Stimulated activated CD4-positive, alpha-beta T cell treated with anti-CD3 and anti-CD28 coated beads, Interleukin-4, amount 100 ng/mL, for 1 hour (primary cell): Measurements from ENCODE around the gene STS.
A peak's percentile ranks its signal among the peaks of the same experiment; 100 is the strongest.

Source experiments
- DNase-seq: peaks from one replicate; pipeline ENCODE4 v3.0.0-alpha.2; 2020

STS gene, protein sequence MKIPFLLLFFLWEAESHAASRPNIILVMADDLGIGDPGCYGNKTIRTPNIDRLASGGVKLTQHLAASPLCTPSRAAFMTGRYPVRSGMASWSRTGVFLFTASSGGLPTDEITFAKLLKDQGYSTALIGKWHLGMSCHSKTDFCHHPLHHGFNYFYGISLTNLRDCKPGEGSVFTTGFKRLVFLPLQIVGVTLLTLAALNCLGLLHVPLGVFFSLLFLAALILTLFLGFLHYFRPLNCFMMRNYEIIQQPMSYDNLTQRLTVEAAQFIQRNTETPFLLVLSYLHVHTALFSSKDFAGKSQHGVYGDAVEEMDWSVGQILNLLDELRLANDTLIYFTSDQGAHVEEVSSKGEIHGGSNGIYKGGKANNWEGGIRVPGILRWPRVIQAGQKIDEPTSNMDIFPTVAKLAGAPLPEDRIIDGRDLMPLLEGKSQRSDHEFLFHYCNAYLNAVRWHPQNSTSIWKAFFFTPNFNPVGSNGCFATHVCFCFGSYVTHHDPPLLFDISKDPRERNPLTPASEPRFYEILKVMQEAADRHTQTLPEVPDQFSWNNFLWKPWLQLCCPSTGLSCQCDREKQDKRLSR

DNA sequence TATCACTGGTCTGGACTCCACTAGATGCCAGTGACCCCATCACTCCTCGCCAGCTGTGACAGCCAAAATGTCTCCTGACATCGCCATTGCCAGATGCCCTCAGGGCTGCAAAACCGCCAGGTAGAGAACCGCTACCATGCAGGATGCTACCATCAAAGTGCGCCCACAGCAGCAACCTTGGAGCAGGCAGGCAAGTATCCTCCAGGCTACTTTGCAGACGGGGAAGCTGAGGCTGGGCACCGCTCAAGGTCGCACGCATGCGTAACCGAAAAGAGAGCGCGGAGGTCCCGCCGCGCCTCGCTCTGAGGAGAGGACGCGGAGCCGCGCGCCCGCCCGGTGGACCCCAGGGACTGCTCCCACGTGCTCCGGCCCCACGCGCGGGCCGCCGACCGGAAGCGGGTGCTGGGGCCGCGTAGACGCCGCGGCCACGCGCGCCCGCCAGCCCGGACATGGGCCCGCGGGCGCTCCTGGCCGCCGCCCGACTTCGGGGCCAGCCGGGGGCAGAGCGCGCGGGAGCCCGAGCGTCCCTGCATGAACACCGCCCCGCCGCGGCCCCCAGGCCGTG, at the start of gene STS:
Gene STS, plus strand, starts transcription at position 300 of the 565 bp plus-strand sequence. CDS start 105,488 bp downstream, outside the sequence.
- peak; percentile 40 for DNase-seq

DNA sequence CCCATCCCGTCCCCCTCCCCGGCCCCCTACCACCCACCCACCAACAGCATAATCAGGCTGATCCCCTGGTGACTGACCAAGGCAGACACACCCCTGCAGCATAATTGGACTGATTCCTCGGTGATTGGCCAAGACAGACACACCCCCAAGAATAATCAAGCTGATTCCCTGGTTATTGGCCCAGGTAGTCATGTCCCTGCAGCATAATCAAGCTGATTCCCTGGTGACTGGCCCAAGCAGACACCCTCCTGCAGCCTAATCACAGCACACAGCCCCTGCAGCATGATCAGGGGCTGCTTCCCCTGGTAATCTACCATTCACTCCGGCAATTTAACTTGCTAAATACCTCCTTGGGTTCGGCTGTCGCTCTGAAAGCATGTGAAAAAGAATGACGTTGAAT, 47.5 kb upstream of the STS start:
- no peak for DNase-seq

DNA sequence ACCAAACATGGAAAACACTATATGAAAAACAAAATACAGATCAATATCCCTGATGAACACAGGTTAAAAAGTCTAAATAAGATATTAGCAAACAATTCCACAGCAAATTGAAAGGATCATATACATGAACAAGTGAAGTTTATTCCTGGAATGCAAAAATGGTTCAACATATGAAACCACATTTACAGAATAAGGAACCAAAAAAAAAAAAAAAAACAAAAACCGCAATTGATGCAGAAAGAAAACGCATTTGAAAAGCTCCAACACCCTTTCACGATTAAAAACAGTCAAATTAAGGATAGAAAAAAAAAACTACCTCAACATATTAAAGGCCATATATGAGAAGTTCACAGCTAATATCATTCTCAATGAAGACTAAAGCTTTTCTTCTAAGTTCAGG, 45.4 kb upstream of the STS start:
- DNase-seq = no peak

DNA sequence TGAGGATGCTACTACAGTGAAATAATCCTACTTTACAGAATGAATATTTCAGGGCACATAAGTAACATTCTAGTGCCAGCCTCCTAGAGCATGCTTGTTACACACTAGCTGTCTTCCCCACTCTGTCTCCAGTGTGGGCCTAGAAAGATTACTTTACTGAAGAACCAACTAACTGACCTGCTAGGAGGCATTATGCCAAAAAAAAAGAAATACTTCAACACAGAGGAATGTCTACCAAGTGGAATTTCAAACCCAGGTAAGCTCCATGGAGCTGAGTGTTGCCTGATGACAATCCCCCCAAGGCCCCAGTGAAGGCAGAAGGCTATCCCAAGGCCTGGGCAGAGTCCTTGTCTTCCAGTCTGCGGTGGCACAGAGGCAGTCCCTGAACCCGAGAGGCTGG, 40.9 kb upstream of the STS start:
- no peak for DNase-seq

DNA sequence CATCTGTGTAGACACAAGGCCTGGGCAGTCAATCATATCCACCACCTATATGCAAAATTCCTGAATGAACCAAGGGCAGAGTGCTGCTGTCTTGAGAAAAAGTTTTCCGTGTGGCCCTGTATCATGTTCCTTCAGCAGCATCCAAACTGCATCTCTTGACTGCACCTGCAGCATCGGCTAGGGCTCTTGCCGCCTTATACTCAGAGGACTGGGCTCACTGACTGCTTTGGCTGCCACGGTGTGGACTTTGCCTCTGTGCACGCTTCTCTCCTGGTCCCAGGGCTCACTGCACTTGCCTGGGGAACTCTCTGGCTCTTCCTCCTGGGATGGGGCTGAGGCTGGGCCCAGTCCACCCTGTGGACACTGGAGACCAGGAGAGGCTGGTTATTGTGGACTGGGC, 39.5 kb upstream of the STS start:
- no peak for DNase-seq

DNA sequence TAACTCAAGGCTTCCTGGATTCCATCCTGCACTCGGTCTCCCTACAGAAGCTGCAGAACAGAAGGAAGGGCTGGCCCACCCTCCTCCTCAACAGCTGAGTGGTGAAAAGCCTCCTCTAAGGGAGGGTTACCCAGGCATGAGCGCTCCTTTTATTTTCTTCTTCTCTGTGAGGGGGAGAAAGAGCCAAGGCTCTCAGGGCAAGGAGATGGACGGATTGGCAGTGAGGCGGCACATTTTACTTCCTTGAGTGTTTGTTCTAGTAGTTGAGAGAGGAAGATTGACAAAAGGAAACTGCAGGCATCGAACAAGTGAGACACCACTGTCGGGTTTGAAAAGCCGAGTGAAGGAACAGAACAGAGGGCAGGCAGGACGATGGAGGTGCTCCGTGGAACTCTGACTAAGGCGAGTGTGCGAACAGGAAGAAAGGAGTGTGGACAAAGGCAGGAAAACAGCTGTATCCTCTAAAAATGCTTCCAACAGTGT, 38.4 kb upstream of the STS start:
- no peak for DNase-seq

DNA sequence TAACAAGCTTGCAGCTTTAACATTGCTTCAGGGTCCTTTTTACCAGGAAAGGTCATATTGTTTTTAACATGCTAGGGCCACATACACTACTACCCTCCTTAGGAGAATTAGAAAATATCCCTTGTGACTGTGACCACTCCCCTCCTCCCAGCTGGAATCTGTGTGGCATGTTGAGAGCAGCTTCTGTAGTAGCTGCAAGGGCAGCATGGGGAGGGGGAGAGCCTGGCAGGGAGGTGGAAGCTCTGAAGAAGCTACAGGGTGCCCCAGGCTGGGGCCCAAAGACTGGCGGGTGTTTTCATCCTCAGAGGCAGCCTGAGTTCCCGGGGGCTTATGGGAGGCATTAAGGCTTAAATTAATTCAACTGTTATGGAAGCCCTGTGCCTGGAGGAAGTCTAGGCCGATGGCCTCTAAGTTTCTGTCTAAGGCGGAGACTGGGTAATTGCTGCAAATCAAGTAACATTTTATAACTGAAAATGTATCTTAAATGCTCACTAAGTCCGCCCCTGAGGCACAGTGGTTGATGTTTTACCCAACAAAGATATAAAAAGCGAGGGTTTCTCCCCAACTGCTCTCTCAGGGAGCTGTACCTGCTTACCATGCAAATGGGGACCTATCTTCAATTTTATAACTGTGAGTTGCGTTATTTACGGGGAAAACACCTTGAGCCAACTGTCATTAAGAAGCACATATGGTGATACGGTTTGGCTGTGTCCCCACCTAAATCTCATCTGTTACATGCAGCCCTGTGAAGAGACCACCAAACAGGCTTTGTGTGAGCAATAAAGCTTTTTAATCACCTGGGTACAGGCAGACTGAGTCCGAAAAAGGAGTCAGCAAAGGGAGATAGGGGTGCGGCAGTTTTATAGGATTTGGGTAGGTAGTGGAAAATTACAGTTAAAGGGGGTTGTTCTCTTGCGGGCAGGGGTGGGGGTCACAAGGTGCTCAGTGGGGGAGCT, 37.4 kb upstream of the STS start:
- no peak for DNase-seq

DNA sequence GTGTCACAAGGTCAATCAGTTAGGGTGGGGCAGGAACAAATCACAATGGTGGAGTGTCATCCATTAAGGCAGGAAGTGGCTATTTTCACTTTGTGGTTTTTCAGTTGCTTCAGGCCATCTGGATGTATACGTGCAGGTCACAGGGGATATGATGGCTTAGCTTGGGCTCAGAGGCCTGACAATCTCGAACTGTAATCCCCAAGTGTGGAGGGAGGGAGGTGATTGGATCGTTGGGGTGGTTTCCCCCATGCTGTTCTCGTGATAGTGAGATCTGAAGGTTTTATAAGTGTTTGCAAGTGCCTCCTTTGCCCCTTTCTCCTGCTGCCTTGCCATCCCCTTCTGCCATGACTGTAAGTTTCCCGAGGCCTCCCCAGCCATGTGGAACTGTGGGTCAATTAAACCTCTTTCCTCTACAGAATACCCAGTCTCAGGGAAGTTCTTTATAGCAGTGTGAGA, 36.7 kb upstream of the STS start:
- no peak for DNase-seq

DNA sequence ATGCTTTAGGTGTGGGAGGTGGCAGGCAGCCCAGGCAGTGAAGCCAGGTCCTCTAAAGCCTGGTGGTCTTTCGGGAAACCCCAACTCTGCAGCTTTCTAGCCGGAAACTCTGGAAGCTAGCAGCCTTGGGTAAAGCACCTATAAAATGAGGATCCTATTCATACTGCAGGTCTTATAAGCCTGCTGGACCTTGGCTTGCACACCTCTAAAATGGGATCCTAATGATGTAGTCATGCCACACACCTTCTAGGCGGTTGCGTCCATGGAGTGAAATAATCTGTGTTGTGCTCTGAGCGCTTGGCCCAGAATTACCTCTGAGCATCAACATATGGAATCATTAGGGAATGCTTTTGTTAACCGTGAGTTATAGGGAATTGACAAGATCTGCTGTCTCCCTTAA, 36.0 kb upstream of the STS start:
- DNase-seq = no peak

DNA sequence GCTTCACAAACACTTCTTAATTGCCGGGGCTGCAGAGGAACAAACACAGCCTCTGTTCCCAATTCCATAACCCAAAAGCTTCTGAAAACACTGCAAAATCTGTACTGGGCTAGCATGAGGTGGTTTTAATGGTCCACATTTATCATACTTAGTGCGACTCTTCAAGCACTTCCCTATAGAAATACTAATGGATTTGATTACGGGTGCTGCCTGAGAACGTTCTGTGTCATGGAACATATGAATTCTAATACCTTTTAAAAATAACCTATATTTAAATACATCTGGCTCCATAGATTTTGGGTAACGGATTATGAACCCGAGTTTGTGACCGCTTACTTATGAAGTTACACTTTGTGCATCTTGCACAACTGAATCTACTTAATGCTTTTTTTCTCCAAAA, 35.4 kb upstream of the STS start:
- DNase-seq = no peak

DNA sequence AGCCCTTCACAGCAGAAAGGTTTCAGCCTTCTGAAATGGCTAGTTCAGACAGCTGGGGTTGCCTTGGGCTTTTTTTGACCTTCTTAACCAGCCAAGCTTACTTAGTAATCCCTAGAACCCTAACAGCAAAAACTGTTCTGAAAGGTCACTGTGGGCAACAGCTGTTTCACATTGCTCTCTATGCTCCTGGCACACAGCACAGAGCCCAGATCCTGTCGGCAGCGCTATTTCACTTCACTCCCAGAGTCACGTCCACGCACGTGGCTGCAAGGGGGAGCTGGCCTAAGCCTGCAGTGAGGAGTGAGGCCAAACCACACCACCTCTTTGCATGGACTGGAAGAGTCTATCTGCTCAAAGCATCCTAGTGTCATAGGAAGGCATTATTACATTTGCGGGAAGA, 32.0 kb upstream of the STS start:
- DNase-seq = no peak

DNA sequence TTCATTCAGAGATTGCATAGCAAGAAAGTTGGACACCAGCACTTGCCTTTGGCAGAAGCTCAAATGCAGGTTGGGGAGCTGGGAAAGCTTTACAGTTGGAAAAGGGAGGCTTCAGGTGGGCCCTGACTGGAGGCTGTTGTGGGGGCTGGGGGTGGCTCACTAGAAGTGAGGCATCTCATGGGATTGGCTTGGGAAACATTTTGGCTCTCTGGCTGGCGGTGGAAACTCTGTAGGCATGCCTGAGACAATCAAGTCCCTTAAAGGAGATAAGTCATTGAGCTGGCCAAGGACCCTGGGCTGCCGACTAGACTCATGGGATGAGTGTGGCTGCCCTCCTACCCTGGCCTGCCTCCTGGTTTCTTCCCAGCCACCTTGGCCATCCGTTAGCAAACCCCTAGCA, 31.4 kb upstream of the STS start:
- DNase-seq = no peak

DNA sequence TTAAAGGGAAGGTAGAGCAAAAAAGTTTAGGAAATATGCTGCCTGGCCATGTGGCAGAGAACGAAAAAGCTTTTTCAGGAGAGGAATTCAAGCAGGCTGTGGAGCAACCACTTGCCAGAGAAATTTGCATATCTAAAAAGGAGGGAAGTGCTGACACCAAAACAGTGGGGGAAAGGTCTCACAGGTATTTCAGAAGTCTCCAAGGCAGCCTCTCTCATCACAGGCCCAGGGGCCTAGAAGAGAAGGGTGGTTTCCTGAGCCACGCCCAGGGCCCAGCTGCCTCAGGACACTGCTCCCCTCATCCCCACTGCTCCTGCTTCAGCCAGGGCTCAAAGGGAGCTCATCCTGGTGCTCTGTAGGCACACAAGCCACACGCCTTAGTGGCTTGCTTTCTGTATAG, 29.9 kb upstream of the STS start:
- no peak for DNase-seq

DNA sequence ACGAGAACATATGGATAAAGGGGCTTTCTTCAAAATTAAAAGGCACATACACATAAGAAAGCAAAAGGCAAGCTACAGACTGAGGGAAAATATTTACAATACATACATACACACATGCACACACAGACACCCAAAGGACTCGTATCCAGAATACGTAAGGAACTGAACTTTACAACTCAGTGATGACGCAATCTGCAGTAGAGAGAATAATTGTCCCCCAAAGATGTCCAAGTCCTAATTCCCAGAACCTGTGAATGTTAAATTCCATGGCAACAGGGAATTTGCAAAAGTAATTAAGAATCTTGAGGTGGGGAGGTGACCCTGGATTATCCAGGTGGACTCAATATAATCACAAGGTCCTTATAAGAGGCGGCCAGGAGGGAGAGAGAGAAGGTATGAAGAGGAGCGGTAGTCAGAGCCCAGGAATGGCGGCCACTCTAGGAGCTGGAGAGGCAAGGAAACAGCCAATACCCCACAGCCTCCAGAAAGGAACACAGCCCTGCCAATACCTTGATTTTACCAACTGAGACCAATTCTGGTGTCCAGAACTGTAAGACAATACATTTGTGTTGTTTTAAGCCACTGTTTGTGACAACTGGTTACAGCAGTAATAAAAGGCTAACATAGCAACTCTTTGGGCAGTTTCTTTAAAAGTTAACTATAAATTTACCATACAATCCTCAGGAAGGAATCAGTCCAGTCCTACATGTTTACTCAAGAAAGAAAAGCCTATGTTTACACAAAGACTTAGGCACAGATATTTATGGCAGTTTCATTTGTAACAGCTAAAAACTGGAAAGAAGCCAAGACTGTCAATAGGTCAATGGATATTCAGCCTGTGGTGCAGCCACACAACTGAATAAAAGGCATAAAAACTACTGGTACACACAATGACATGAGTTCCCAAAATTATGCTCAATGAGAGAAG, 27.3 kb upstream of the STS start:
- DNase-seq = no peak

DNA sequence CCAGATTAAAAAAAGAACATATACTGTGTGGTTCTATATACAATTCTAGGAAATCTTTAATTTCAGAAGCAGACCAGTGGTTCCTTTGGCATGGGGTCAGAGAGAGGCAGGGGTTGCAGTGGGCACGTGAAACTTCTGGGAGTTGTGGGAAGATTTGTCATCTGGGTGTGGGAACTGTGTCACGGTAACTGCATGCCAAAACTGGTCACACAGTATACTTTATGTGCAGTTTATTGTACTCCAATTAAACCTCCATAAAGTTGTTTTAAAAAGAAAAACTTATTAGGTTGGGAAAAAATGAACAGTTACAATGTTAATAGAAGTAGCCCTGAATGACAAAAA, 26.7 kb upstream of the STS start:
- DNase-seq = no peak

DNA sequence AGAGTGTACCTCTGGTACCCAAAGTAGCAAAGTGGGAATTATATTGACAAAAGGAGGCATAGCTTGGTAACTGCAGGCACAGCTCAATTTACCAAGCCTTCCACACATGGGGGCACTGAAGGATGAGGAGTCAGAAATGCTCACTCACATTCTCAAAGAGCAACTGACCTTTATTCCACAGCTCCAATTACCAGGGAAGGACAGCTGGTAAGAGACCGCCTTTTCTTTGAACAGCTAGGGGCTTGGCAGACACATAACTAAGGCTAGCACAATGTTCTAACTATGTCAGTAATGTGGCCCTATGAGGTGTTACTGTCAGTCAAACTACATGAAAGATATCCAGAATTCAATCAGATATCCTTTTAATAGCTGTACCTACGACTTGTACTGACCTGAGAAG, 20.5 kb upstream of the STS start:
- no peak for DNase-seq

DNA sequence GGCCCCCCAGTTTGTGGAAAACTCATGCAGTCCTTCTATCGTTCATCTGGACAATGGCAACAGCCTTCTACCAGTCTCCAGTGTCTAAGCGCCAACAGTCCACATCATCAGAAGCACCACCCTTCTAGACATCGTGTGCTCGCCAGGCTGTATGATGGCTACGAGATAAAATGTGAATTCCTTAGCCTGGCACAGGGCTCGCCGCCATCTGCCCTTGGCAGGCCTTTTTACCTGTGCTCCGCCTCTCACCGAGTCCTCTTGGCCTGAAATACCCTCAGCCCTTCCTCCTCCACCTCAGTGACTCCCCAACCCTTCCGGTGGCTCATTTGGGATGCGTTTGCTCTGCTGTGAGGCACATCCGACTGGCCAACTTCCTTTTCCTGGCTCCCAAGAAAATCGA, 15.9 kb upstream of the STS start:
- no peak for DNase-seq

DNA sequence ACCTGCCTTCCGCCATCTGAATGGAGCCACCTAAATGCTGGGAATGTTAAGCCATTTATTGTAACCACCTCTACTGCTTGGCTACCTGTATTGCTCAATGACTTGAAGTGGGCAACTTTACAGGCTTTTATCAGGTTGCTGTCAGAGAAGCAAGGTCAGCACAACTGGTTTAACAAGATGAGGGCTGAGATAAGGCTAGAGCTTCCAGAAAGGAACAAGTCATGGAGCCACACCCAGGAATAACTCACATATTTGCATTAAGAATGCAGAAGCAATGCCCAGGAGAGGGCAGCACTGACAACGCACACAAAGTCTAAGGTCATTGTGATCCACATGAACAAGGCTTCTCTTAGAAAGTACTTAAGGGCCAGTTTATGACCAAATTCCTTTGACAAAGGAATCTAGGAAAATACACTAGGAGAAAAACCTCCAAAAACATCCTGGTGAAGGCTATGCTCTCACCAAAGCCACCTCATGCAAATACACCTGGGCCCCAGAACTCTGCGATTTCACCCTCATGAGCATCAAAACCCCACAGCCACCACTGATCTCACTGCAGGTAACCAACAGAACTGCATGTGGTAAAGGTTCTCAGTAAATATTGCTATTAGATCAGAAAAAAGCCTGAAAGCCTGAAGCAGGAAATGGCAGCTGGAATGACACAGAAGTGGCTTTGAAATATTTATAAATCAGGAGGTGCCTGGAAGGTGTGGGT, 15.0 kb upstream of the STS start:
- peak; percentile 19 for DNase-seq

DNA sequence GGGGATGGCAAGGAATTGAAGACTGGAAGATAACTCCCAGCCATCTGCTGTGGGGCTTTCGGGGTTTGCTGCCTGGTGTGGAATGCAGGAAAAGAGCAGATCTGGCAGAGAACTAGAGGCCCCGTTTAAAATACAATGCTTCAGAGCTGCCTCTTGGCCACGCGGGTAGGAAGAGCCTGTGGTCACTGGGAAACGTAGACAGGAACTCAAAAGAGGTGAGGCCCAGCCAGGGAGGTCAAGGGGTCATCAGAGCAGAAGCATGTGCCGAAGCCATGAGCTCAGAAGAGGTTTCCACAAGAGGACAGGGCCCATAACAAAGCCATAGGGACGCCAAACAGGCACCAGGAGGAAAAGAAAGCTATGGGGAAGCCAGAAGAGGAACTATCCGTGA, 14.5 kb upstream of the STS start:
- DNase-seq = no peak

DNA sequence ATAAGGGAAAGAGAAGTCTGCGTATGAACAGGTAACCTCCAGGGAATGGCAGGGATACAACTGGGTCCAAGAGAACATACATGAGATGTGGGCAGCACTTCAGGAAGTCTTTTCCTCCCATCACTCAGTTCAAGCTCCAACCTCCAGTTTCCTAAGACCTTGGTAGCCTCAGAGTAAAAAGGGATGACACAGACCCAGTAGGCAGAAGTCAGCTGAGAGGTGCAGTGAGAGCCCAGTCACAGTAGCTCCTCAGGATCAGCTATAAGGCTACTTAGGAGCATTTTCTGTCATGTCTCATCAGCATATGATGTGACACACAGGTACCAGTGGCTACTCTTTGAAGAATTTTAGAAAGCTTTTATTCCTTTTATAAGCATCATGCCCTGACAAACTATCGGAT, 12.5 kb upstream of the STS start:
- DNase-seq = no peak
